Epithelial cell of proximal tubule (primary cell): ENCODE measurements around the gene ITGAL. TPM values are rescaled to one million over a fixed set of nuclear protein-coding genes. Genes with fewer than 3 reads are reported as not detected.
"Not testable (repeated sequence)": the region's sequence is repeated elsewhere in the genome, so short reads cannot be mapped to it uniquely, and the experiment has no call there.

Experiments
- DNase-seq: peaks from one replicate; pipeline ENCODE4 v3.0.0-alpha.2; 2011; ENCODE audit warnings: low read depth
- H3K4me3 ChIP-seq: 2 replicates; pipeline ENCODE4 v1.5.1; 2011; ENCODE audit warnings: low read depth, mild to moderate bottlenecking, low read length
- CTCF ChIP-seq: conservative IDR thresholded peaks from 2 replicates; pipeline ENCODE4 v1.5.1; 2012; ENCODE audit warnings: low read depth, mild to moderate bottlenecking, low read length
- total RNA-seq: library from RNA; depleted of rRNA; stranded (reverse); fragments of >200 nt; gene quantifications from 2 replicates; pipeline ENCODE4 v1.2.3, GENCODE V29; 2015

The ITGAL gene
- total RNA-seq, 1 donor from 2014 or later, result not detected

DNA sequence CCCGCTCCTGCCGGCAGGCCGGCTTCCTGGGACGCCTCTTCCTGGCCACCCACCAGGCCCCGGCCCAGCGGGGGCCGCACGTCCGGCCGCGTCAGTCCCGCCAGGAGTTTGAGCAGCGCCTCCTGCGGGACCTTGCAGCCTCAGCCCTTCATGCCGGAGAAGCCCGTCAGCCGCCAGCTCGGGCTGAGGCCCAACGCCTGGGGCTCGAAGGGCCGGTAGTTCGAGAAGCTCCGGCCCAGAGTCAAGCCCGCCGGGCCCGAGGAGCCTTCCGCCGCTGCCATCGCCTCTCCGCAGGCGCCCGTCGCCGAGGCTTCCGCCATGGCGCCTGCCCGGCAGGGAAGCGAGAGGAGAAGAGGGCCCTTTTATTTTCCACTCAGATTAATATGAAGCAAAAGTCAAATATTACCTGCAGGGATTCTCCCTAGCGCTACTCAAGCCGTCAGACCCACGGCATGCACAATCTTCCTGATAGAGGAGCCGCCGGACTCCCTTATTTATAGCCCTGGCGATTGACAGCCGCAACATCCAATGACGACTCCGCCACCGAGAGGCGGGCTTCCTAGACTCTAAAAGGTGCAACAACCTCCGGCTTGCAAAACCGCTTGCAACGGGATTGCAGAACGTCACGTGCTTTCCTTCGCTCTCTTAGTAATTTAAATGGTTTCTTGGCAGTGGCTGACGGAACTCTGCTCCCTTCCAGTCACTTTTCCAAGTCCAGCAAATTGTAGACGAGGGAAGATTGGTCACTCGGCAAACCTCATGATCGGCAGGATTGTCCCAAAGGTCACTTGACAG is 26.9 kb upstream of the ITGAL start, which contains the start of gene SEPHS2:
SEPHS2 (minus strand) TSS at position 467 of the 795 bp plus-strand sequence; CDS start at position 320, 147 bp downstream.
- peak; percentile 94 for DNase-seq
- H3K4me3 ChIP-seq, result peak within 1 kb of the TSS; percentile 98
- peak; percentile 43 for TF ChIP-seq CTCF

DNA sequence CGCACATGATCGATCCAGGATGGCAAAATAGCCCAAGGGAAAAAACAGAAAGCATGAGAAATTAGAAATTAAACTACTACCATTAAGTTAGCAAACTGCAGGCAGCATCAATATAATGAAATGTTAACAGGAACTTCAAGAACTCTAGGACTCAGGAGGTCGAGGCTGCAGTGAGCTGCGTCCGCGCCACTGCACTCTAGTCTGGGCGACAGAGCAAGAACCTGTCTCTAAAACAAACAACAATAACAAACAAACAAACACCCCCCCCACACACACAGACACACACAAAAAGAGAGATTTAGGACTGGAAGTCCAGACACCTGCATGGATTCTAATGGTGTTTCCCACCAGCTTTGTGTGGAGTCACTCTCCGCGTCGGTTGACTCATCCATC is 26.3 kb upstream of the ITGAL start:
- no peak for TF ChIP-seq CTCF
- H3K4me3 ChIP-seq, result peak overlapping the region; percentile 98

GRCh38 chr16:30447512-30448226 is 24.9 kb upstream of the ITGAL start:
- DNase-seq, result peak; percentile 32
- TF ChIP-seq CTCF, result no peak
- H3K4me3 ChIP-seq, result no peak overlapping the region

More for the DNA sequence above, 26.3 kb upstream of the ITGAL start:
- DNase-seq, result no peak

DNA sequence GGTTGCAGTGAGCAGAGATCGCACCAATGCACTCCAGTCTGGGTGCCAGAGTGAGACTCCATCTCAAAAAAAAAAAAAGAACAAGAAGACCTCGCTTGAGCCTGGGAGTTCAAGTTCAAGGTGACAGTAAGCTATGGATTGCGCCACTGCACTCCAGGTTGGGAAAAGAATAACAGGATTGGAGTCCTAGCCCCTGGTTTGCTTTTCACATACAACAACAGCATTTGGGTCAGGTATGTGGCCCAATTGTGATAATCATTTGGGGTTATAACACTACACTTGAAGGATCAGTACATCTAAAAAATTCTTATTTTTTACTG is 23.5 kb upstream of the ITGAL start:
- no peak for DNase-seq
- no peak overlapping the region for H3K4me3 ChIP-seq
- no peak for TF ChIP-seq CTCF

- not testable (repeated sequence) for DNase-seq
Measured at GRCh38 chr16:30452709-30453580, 19.6 kb upstream of the ITGAL start.

GRCh38 chr16:30456302-30456701 is 16.2 kb upstream of the ITGAL start:
- no peak for TF ChIP-seq CTCF
- DNase-seq, result no peak
- no peak overlapping the region for H3K4me3 ChIP-seq

More at GRCh38 chr16:30452709-30453580, 19.6 kb upstream of the ITGAL start:
- not testable (repeated sequence) for H3K4me3 ChIP-seq

- H3K4me3 ChIP-seq, result no peak overlapping the region
- DNase-seq, result no peak
- TF ChIP-seq CTCF, result no peak
Measured at GRCh38 chr16:30457256-30457655, 15.3 kb upstream of the ITGAL start.
